ENCODE results near the gene UBN1.

DNA sequence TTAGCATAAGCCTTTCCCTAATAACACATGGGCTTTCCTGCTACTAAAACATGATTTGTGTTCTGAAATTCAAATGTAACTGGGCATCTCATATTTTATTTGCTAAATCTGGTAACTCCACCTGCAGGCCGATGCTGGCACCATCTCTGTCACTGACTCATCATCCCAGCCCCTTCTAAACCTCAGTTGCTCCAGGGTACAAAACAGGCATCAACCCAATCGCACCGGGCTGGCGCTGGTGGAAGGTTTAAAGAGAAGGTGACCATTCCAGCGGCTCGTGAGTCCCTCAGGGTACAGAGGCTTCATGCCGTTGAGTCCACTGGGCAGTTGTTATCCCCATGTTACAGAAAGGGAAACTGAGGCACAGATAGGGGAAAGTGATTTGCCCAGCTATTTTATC, 62.5 kb downstream of the UBN1 start:
- TF ChIP-seq, protein P1, sequence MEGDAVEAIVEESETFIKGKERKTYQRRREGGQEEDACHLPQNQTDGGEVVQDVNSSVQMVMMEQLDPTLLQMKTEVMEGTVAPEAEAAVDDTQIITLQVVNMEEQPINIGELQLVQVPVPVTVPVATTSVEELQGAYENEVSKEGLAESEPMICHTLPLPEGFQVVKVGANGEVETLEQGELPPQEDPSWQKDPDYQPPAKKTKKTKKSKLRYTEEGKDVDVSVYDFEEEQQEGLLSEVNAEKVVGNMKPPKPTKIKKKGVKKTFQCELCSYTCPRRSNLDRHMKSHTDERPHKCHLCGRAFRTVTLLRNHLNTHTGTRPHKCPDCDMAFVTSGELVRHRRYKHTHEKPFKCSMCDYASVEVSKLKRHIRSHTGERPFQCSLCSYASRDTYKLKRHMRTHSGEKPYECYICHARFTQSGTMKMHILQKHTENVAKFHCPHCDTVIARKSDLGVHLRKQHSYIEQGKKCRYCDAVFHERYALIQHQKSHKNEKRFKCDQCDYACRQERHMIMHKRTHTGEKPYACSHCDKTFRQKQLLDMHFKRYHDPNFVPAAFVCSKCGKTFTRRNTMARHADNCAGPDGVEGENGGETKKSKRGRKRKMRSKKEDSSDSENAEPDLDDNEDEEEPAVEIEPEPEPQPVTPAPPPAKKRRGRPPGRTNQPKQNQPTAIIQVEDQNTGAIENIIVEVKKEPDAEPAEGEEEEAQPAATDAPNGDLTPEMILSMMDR (IDR thresholded peaks at IDR 0.05; ENCODE audit: insufficient read depth, low read depth, low read length) = no peak
- no peak for TF ChIP-seq EZH2 (IDR thresholded peaks at IDR 0.05; ENCODE audit: insufficient read depth, low read length)
